Measurements from ENCODE around the gene RBX1. TPM values are rescaled to one million over a fixed set of nuclear protein-coding genes. Genes with fewer than 3 reads are reported as not detected.

RBX1 gene
- total RNA-seq, 2 experiments from 2014 or later: 68.6 to 73.6 TPM

DNA sequence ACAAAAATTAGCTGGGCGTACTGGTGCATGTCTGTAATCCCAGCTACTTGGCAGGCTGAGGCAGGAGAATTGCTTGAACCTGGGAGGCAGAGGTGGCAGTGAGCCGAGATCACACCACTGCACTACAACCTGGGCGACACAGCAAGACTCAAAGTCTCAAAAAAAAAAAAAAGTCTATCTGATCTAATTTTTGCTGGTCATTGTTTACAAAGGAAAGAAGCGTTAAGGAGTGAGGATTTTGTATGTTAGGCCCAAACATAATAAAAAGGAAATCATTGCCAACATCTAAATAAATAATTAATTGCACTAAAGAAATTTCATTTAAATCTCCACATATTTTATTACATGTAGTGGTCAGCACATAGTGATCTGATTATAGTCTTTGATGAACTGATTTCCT is 2.9 kb downstream of the RBX1 start:
- no peak for DNase-seq
- Mint-ChIP-seq H3K9me3 (no peaks in the 10 kb centered on the region), H3K4me3 (peak overlapping the region; percentile 48), H3K27me3 (no peaks in the 10 kb centered on the region), H3K27ac (no peak overlapping the region), H3K4me1 (peaks cover 30% of the 10 kb centered on the region), H3K36me3 (peaks cover 27% of the 10 kb centered on the region)
- ATAC-seq (ENCODE audit: low read depth): no peak
- POLR2A ChIA-PET: interaction anchor here (0.6 to 4.6 kb wide), 4 partner anchors 52 to 284 kb away, joined by 3 to 60 read pairs (median 4); no protein-coding TSS in a partner anchor

DNA sequence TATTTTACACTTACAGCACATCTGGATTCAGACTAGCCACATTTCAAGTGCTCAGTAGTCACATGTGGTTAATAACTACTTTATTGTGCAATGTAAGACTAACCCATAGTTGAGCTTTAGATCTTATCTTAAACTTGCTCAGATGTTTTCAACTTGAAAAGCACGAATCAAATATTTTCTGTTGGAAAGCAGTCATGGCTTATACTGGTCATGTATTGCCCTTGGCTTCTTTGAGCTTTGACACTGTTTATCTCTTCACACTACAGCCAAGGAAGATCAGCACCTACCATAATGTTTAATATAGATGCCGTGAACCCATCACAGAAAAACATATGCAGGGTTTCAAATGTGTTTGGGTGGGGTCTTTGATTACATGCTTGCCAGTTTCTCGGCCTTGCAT is 4.4 kb downstream of the RBX1 start:
- Mint-ChIP-seq H3K36me3 (peaks cover 30% of the 10 kb centered on the region), H3K9me3 (no peaks in the 10 kb centered on the region), H3K27me3 (no peaks in the 10 kb centered on the region), H3K27ac (no peak overlapping the region), H3K4me3 (no peak overlapping the region), H3K4me1 (peaks cover 31% of the 10 kb centered on the region)
- DNase-seq: no peak
- ATAC-seq (ENCODE audit: low read depth): no peak
- POLR2A ChIA-PET: no interaction called here

DNA sequence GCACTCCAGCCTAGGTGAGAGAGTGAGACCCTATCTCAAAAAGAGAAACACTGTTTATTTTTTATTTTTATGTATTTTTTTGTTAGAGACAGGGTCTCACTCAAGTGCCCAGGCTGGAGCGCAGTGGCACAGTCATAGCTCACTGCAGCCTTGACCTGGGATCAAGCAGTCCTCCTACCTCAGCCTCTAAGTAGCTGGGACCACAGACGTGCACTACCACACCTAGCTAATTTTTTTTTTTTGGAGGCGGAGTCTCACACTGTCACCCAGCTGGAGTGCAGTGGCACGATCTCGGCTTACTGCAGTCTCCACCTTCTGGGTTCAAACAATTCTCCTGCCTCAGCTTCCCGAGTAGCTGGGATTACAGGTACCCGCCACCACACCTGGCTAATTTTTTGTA is 6.4 kb downstream of the RBX1 start:
- no peak for DNase-seq
- H3K4me3 Mint-ChIP-seq: no peak overlapping the region
- H3K27me3 Mint-ChIP-seq: no peaks in the 10 kb centered on the region
- peaks cover 30% of the 10 kb centered on the region for H3K4me1 Mint-ChIP-seq
- no peaks in the 10 kb centered on the region for H3K9me3 Mint-ChIP-seq
- no peak for ATAC-seq (ENCODE audit: low read depth)
- no peak overlapping the region for H3K27ac Mint-ChIP-seq
- H3K36me3 Mint-ChIP-seq: peaks cover 32% of the 10 kb centered on the region
- POLR2A ChIA-PET: interaction anchor here (1.1 to 1.6 kb wide), 2 partner anchors 64 to 152 kb away, joined by 3 read pairs; no protein-coding TSS in a partner anchor

DNA sequence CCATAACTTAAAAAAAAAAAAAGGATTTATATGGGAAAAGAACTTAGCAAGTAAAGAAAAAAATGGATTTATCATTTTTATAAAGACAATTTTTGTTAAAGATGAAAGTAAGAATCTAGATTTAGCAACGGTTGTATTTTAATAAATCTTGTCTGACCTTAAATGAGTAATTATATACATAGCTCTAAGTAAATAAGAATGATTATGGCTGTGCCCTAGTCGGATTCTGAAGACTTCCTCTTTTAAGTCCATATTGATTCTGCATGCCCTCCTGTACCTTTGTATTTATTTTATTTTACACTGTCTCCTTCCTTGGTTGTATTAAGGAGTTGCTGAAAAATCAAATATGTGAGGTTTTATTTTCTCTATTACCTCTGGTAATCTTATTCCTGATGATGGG is 7.1 kb downstream of the RBX1 start:
- DNase-seq (no peak), ATAC-seq (ENCODE audit: low read depth) (no peak)
- H3K9me3 Mint-ChIP-seq: no peaks in the 10 kb centered on the region
- H3K36me3 Mint-ChIP-seq: peaks cover 32% of the 10 kb centered on the region
- H3K4me3 Mint-ChIP-seq: no peak overlapping the region
- POLR2A ChIA-PET: interaction anchor here (0.7 to 1.6 kb wide), 3 partner anchors 16 to 151 kb away, joined by 3 read pairs; no protein-coding TSS in a partner anchor
- H3K27me3 Mint-ChIP-seq: no peaks in the 10 kb centered on the region
- H3K27ac Mint-ChIP-seq: peak overlapping the region; percentile 56
- H3K4me1 Mint-ChIP-seq: peaks cover 25% of the 10 kb centered on the region

DNA sequence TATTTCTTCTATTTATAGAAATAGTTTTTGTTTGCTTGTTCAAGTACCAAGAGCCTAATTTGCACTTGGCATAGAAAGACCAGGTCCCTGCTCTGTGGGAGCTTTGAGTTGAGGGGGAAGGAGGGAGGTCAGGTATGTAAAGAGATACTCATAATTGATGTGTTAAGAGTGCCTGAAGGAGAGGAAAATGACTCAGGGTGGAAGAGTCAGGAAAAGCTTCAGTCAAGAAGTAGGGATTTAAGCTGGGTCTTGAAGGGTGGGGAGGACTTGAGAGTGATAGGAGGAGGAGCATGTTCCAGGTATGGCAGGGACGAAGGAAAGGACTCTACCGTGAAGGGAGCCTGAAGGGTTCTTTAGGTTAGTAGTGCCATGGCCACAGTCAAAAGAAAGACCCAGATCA is 9.0 kb downstream of the RBX1 start:
- ATAC-seq (ENCODE audit: low read depth) (no peak), DNase-seq (no peak)
- no peak overlapping the region for H3K4me3 Mint-ChIP-seq
- no peaks in the 10 kb centered on the region for H3K27me3 Mint-ChIP-seq
- peaks cover 12% of the 10 kb centered on the region for H3K4me1 Mint-ChIP-seq
- H3K27ac Mint-ChIP-seq: peak overlapping the region; percentile 23
- POLR2A ChIA-PET: no interaction called here
- peaks cover 19% of the 10 kb centered on the region for H3K36me3 Mint-ChIP-seq
- H3K9me3 Mint-ChIP-seq: no peaks in the 10 kb centered on the region

DNA sequence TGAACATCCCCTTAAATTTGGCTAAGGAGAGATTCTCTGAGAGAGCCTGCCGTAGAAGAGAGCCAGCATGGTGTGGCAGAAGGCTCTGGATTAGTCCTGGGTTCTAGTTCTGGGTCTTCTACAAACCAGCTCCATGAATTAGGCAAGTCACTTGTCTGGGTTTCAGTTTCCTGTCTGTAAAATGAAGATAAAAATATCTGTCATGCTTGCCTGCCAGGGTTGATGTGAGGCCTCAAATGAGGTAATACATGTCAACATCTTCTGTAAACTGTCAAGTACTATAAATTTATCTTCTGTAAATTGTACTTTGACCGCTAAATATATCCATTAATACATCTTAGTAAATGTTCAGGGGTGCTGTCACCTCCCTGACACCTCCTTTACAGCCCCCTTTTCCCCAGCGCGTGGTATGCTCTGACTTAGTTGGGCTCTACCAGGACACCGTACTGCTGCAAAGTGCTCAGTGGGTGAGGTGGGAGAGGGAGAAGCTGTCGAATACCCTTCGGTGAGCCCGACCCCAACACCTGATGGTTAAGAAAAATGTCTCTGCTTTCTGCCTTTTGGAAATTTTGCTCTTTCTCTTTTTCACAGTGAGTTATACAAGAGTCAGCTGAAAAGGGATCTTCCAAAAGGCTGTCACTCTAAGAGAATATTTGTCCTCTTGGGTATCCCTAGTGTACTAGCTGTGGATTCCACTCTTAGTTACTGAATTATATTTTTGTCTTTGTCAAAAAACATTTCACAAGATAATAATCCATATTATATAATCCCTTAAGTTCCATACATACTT is 15.0 kb downstream of the RBX1 start:
- H3K4me1 Mint-ChIP-seq: peaks cover 6% of the 10 kb centered on the region
- H3K27me3 Mint-ChIP-seq: no peaks in the 10 kb centered on the region
- ATAC-seq (ENCODE audit: low read depth) (no peak), DNase-seq (no peak)
- H3K27ac Mint-ChIP-seq: peak overlapping the region; percentile 55
- peaks cover 14% of the 10 kb centered on the region for H3K36me3 Mint-ChIP-seq
- no peaks in the 10 kb centered on the region for H3K9me3 Mint-ChIP-seq
- POLR2A ChIA-PET: interaction anchor here (1.8 kb wide), 1 partner anchor 14 kb away, joined by 5 read pairs; no protein-coding TSS in a partner anchor
- H3K4me3 Mint-ChIP-seq: no peak overlapping the region

DNA sequence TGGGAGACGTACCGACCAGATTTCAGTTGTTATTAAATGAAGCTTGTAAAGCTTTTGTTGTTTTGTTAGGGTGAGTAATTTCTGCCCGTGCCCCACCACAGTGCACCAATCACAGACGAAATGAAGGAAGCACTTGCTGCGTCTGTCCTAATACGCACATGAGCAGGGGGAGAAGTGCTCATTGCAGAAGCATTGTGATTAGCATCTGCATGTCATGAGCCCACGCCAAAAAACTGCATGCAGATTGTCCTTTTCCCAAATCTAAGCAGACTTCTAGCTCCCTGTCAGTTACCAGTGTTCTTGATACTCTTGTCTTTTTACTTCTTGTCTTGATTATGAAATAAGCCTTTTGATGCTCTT is 15.5 kb downstream of the RBX1 start:
- POLR2A ChIA-PET: interaction anchor here (1.8 kb wide), 1 partner anchor 15 kb away, joined by 5 read pairs; no protein-coding TSS in a partner anchor
- Mint-ChIP-seq H3K36me3 (peaks cover 14% of the 10 kb centered on the region), H3K4me1 (peaks cover 6% of the 10 kb centered on the region)

DNA sequence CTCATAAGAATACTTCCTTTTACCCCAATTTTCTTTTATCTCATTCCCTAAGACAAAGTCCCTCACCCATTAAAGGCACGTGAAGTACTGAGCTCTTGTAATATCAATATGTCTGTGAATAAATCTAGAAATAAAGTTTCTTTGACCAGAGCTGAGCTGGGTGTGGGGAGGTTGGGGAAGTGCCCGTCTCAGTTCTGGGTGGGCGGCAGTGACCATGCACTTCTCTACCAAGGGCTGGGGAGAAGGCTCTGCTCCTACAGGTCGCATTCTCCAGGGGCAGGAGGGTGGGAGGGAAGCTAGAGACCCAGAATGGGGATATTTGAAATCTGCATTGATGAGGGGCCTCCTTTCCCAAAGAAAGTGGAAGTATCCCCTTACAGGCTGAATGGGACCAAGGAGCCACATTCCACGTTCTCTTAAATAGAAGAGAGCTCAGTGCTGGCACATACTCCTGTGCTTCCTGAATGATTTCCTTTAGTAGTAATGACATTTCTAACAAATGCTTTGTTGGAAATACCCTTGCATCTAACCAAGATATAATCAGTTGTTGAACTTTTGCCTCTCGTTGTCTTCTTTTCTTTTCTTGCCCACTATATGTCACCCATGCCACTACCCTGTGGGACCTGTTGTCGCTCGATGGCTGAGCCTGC is 16.1 kb downstream of the RBX1 start:
- Mint-ChIP-seq H3K27me3 (no peaks in the 10 kb centered on the region), H3K4me1 (peaks cover 6% of the 10 kb centered on the region), H3K27ac (no peak overlapping the region), H3K36me3 (peaks cover 14% of the 10 kb centered on the region), H3K9me3 (no peaks in the 10 kb centered on the region), H3K4me3 (no peak overlapping the region)
- POLR2A ChIA-PET: no interaction called here
- ATAC-seq (ENCODE audit: low read depth) (no peak), DNase-seq (no peak)

More for the DNA sequence above, 15.5 kb downstream of the RBX1 start:
- ATAC-seq (ENCODE audit: low read depth) (no peak), DNase-seq (no peak)
- Mint-ChIP-seq H3K9me3 (no peaks in the 10 kb centered on the region), H3K27ac (no peak overlapping the region), H3K27me3 (no peaks in the 10 kb centered on the region), H3K4me3 (no peak overlapping the region)

DNA sequence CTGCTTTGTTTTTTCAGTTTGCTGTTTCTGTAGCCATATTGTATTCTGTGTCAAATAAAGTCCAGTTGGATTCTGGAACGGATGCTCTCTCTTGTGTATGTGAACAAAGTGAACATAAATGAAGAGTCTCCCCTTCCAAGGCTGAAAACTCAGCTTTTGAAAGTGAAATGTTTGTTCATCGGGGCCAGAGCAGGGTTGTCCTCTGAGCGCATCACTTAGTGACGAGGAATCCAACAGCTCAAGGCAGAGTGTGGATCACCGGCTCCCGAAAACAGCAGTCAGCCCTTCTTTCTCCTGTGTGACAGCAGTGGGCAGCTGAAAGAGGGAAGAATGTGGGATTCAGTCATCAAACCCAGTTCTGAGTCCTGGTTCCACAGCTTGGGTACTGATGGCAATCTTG is 21.4 kb downstream of the RBX1 start:
- H3K27ac Mint-ChIP-seq: no peak overlapping the region
- POLR2A ChIA-PET: interaction anchor here (1.2 kb wide), 1 partner anchor 10 kb away, joined by 3 read pairs; no protein-coding TSS in a partner anchor
- no peak for DNase-seq
- H3K9me3 Mint-ChIP-seq: no peaks in the 10 kb centered on the region
- peaks cover 7% of the 10 kb centered on the region for H3K36me3 Mint-ChIP-seq
- no peak overlapping the region for H3K4me3 Mint-ChIP-seq
- no peaks in the 10 kb centered on the region for H3K27me3 Mint-ChIP-seq
- H3K4me1 Mint-ChIP-seq: no peaks in the 10 kb centered on the region
- ATAC-seq (ENCODE audit: low read depth): no peak

DNA sequence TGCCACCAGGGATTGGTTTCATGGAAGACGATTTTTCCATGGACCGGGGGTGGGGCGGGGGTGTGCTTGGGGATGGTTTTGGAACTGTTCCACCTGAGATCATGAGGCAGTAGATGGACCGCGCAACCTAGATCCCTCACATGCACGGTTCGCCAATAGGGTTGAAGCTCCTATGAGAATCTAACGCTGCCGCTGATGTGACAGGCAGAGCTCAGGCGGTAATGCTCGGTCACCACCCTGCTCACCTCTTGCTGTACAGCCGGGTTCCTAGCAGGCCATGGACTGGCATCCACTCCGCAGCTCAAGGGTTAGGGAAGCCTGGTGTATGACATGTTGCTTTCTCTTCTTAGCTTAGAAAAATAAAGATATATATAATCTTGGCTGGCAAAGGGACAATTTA is 22.0 kb downstream of the RBX1 start:
- no peak overlapping the region for H3K27ac Mint-ChIP-seq
- H3K4me1 Mint-ChIP-seq: no peaks in the 10 kb centered on the region
- H3K4me3 Mint-ChIP-seq: no peak overlapping the region
- POLR2A ChIA-PET: interaction anchor here (0.6 to 1.2 kb wide), 2 partner anchors 10 to 19 kb away, joined by 3 read pairs; no protein-coding TSS in a partner anchor
- no peaks in the 10 kb centered on the region for H3K27me3 Mint-ChIP-seq
- ATAC-seq (ENCODE audit: low read depth) (no peak), DNase-seq (no peak)
- peaks cover 5% of the 10 kb centered on the region for H3K36me3 Mint-ChIP-seq
- H3K9me3 Mint-ChIP-seq: no peaks in the 10 kb centered on the region

DNA sequence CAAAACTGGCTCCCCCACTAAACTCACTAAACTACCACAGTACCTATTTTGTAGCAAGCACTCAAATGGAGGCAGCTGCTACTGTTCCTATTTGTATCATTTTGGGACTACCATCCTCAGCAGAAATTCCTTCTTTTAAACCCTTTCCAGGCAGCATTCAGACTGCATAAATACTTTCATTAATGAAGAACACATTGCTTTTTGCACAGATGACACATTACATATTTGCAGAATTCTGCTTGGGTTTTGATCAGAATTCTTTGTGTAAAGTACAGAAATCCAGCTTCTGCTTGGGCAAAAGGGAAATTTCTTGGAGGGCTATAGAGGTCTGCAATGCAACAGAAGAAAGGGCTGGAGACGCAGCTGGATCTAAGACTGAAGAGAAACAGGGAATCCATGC is 24.2 kb downstream of the RBX1 start:
- DNase-seq (no peak), ATAC-seq (ENCODE audit: low read depth) (no peak)
- no peak overlapping the region for H3K27ac Mint-ChIP-seq
- peaks cover 4% of the 10 kb centered on the region for H3K36me3 Mint-ChIP-seq
- no peak overlapping the region for H3K4me3 Mint-ChIP-seq
- POLR2A ChIA-PET: interaction anchor here (0.6 to 1.1 kb wide), 2 partner anchors 24 to 377 kb away, joined by 3 to 6 read pairs; partner anchors contain the start of gene RBX1
- no peaks in the 10 kb centered on the region for H3K27me3 Mint-ChIP-seq
- H3K9me3 Mint-ChIP-seq: no peaks in the 10 kb centered on the region
- no peaks in the 10 kb centered on the region for H3K4me1 Mint-ChIP-seq

DNA sequence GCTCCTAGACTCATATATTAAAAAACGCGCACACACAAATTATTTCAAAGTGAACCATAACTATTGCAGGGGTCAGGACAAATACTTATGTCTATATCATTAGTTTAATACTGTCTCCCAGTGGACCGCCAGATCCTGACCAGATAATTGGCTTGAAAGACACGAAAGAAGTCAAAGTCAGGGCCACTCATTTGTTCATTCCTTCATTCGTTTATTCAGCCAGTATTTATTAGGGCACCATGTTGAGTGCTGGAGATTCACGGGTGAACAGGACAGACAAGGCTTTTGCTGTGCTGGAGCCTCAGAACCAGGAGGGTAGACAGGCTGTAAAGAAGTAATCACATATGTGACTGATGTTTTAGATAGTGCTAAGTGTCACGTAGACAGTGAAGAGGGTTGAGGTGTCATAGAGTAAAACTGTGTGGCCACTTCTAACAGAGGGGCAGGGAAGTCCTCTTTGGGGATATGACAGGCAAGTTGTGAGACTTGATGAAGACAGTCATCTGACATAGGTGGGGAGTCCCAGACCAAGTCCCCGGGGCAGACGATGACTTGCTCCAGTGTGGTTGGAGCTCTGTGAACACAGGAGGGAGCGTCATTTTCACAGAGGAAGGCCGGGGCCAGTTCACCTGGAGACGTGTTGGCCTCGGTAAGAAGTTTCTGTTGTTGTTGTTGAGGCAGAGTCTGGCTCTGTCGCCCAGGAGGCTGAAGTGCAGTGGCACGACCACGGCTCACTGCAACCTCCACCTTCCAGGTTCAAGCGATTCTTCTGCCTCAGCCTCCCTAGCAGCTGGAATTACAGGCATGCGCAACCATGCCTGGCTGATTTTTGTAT is 25.9 kb downstream of the RBX1 start:
- H3K27ac Mint-ChIP-seq: no peak overlapping the region

DNA sequence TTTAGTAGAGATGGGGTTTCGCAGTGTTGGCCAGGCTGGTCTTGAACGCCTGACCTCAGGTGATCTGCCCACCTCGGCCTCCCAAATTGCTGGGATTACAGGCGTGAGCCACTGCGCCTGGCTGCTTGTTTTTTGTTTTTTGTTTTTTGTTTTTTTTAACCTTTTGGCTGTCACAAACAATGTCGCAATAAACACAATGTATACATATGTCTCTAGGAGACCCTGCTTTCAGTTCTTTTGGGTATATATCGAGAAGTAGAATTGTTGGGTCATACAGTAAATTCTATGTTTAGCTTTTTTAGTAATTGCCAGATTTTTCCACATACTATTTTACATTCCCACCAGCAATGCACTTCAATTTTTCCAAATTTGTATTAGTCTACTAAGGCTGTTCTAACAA is 28.0 kb downstream of the RBX1 start:
- Mint-ChIP-seq H3K27me3 (no peaks in the 10 kb centered on the region), H3K4me3 (no peak overlapping the region), H3K27ac (no peak overlapping the region), H3K36me3 (no peaks in the 10 kb centered on the region), H3K9me3 (no peaks in the 10 kb centered on the region), H3K4me1 (no peaks in the 10 kb centered on the region)
- POLR2A ChIA-PET: no interaction called here
- no peak for DNase-seq
- ATAC-seq (ENCODE audit: low read depth): no peak

More for the DNA sequence above, 25.9 kb downstream of the RBX1 start:
- ATAC-seq (ENCODE audit: low read depth): no peak
- Mint-ChIP-seq H3K27me3 (no peaks in the 10 kb centered on the region), H3K4me3 (no peak overlapping the region), H3K36me3 (peaks cover 3% of the 10 kb centered on the region), H3K9me3 (no peaks in the 10 kb centered on the region), H3K4me1 (no peaks in the 10 kb centered on the region)
- POLR2A ChIA-PET: no interaction called here
- DNase-seq: no peak

All from activated naive CD8-positive, alpha-beta T cell treated with anti-CD3 and anti-CD28 coated beads, Interleukin-2, amount 10 ng/mL, durations not matched to agents 7 days and 5 days (primary cell).